Measurements from ENCODE around the gene CD160.
"Not testable (repeated sequence)": the region's sequence is repeated elsewhere in the genome, so short reads cannot be mapped to it uniquely, and the experiment has no call there.

Gene CD160

GRCh38 chr1:145765585-145766360 is 46.5 kb downstream of the CD160 start:
- not testable (repeated sequence) for H3K4me3 ChIP-seq (ENCODE audit: low read depth, low read length); H2AFZ ChIP-seq; H3K4me2 ChIP-seq (ENCODE audit: low read length); H3K9ac ChIP-seq; H3K9me3 ChIP-seq (ENCODE audit: control insufficient read depth, low read length); H3K27ac ChIP-seq; H3K4me1 ChIP-seq; H3K79me2 ChIP-seq; H3K27me3 ChIP-seq (ENCODE audit: control insufficient read depth, insufficient read depth, low read length); H3K36me3 ChIP-seq (ENCODE audit: control insufficient read depth, insufficient read depth, low read length)

- not testable (repeated sequence) for H3K4me2 ChIP-seq (ENCODE audit: low read length); H2AFZ ChIP-seq; H3K79me2 ChIP-seq; H3K9ac ChIP-seq; H3K4me3 ChIP-seq (ENCODE audit: low read depth, low read length); H3K4me1 ChIP-seq; H3K27me3 ChIP-seq (ENCODE audit: control insufficient read depth, insufficient read depth, low read length); H3K36me3 ChIP-seq (ENCODE audit: control insufficient read depth, insufficient read depth, low read length); H3K9me3 ChIP-seq (ENCODE audit: control insufficient read depth, low read length); H3K27ac ChIP-seq
These were observed 47.6 kb downstream of the CD160 start for GRCh38 chr1:145766926-145767325.

GRCh38 chr1:145768004-145768403 is 48.7 kb downstream of the CD160 start:
- H3K9me3 ChIP-seq (ENCODE audit: control insufficient read depth, low read length); H3K4me3 ChIP-seq (ENCODE audit: low read depth, low read length); H3K36me3 ChIP-seq (ENCODE audit: control insufficient read depth, insufficient read depth, low read length); H3K9ac ChIP-seq; H3K79me2 ChIP-seq; H3K4me1 ChIP-seq; H3K4me2 ChIP-seq (ENCODE audit: low read length); H2AFZ ChIP-seq; H3K27ac ChIP-seq; H3K27me3 ChIP-seq (ENCODE audit: control insufficient read depth, insufficient read depth, low read length): not testable (repeated sequence)

GRCh38 chr1:145771056-145771455 is 51.8 kb downstream of the CD160 start:
- H3K9ac ChIP-seq, result no peak overlapping the region
- no peak overlapping the region for H2AFZ ChIP-seq
- no peaks in the 10 kb centered on the region for H3K27me3 ChIP-seq (ENCODE audit: control insufficient read depth, insufficient read depth, low read length)
- H3K79me2 ChIP-seq, result no peaks in the 10 kb centered on the region
- H3K9me3 ChIP-seq (ENCODE audit: control insufficient read depth, low read length), result no peaks in the 10 kb centered on the region
- H3K36me3 ChIP-seq (ENCODE audit: control insufficient read depth, insufficient read depth, low read length), result no peaks in the 10 kb centered on the region
- no peaks in the 10 kb centered on the region for H3K4me1 ChIP-seq
- H3K4me3 ChIP-seq (ENCODE audit: low read depth, low read length), result no peak overlapping the region
- no peak overlapping the region for H3K27ac ChIP-seq
- H3K4me2 ChIP-seq (ENCODE audit: low read length), result no peak overlapping the region
- no peak for TF ChIP-seq CTCF (IDR thresholded peaks at IDR 0.05)

- no peak for TF ChIP-seq CTCF (IDR thresholded peaks at IDR 0.05)
- Histone ChIP-seq H3K27ac (no peak overlapping the region), H3K36me3 (ENCODE audit: control insufficient read depth, insufficient read depth, low read length) (no peaks in the 10 kb centered on the region), H3K4me2 (ENCODE audit: low read length) (no peak overlapping the region), H3K9ac (no peak overlapping the region), H3K27me3 (ENCODE audit: control insufficient read depth, insufficient read depth, low read length) (no peaks in the 10 kb centered on the region), H3K9me3 (ENCODE audit: control insufficient read depth, low read length) (no peaks in the 10 kb centered on the region), H2AFZ (no peak overlapping the region), H3K4me1 (no peaks in the 10 kb centered on the region), H3K4me3 (ENCODE audit: low read depth, low read length) (no peak overlapping the region), H3K79me2 (no peaks in the 10 kb centered on the region)
These were observed 54.1 kb downstream of the CD160 start for GRCh38 chr1:145773423-145773822.

GRCh38 chr1:145777357-145778145 is 58.3 kb downstream of the CD160 start:
- Histone ChIP-seq H3K79me2 (no peaks in the 10 kb centered on the region), H3K36me3 (ENCODE audit: control insufficient read depth, insufficient read depth, low read length) (no peaks in the 10 kb centered on the region), H3K4me2 (ENCODE audit: low read length) (peak overlapping the region; percentile 42), H3K9ac (no peak overlapping the region), H2AFZ (no peak overlapping the region), H3K4me1 (no peaks in the 10 kb centered on the region), H3K4me3 (ENCODE audit: low read depth, low read length) (no peak overlapping the region), H3K9me3 (ENCODE audit: control insufficient read depth, low read length) (no peaks in the 10 kb centered on the region), H3K27me3 (ENCODE audit: control insufficient read depth, insufficient read depth, low read length) (no peaks in the 10 kb centered on the region), H3K27ac (no peak overlapping the region)
- no peak for TF ChIP-seq CTCF (IDR thresholded peaks at IDR 0.05)

Data from parathyroid adenoma (tissue), 2 donors.